Measurements from ENCODE around the gene SYNJ2BP. TPM values are rescaled to one million over a fixed set of nuclear protein-coding genes. Genes with fewer than 3 reads are reported as not detected.
"Not testable (repeated sequence)": the region's sequence is repeated elsewhere in the genome, so short reads cannot be mapped to it uniquely, and the experiment has no call there.

Gene SYNJ2BP
- total and polyA plus RNA-seq, 7 experiments from 2014 or later = 8.3 to 22.9 (median 16.3) TPM

GRCh38 chr14:70436867-70437266 is 20.0 kb upstream of the SYNJ2BP start:
- DNase-seq (no peak), ATAC-seq (no peak)
- no peaks in the 10 kb centered on the region for H3K27me3 ChIP-seq (ENCODE audit: control insufficient read depth in 2 of 2, insufficient read depth in 2 of 2, low read length in 2 of 2)
- H3K9me3 Mint-ChIP-seq = peaks cover 15 to 73% (median 40%) of the 10 kb centered on the region in 11 donors
- no peak overlapping the region for H3K4me3 Mint-ChIP-seq
- H3K4me1 ChIP-seq (ENCODE audit: control insufficient read depth in 2 of 2, insufficient read depth in 2 of 2, low read length in 2 of 2) = no peaks in the 10 kb centered on the region
- no peaks in the 10 kb centered on the region for H3K4me1 Mint-ChIP-seq
- POLR2A ChIA-PET = no interaction called here
- CTCF ChIA-PET = no interaction called here
- H3K27me3 Mint-ChIP-seq = peaks cover 0 to 40% (median 29%) of the 10 kb centered on the region in 5 donors
- H3K4me3 ChIP-seq (ENCODE audit: low read length) = no peak overlapping the region
- intact Hi-C loops (cut with micrococcal nuclease) = no loop called here
- H3K27ac ChIP-seq (ENCODE audit: low read depth, low read length) = no peak overlapping the region
- H3K36me3 ChIP-seq (ENCODE audit: control insufficient read depth in 2 of 3, insufficient read depth in 3 of 3, low read length in 3 of 3) = no peaks in the 10 kb centered on the region
- peaks cover 0 to 9% (median 0%) of the 10 kb centered on the region in 3 experiments for H3K9me3 ChIP-seq (ENCODE audit: control insufficient read depth in 2 of 3, low read length in 3 of 3)
- H3K36me3 Mint-ChIP-seq = peaks cover 0 to 30% (median 19%) of the 10 kb centered on the region in 5 donors
- H3K27ac Mint-ChIP-seq = no peak overlapping the region

GRCh38 chr14:70426555-70426954 is 9.7 kb upstream of the SYNJ2BP start:
- H3K27me3 Mint-ChIP-seq = peaks cover 0 to 29% (median 16%) of the 10 kb centered on the region in 5 donors
- H3K9me3 ChIP-seq (ENCODE audit: control insufficient read depth in 2 of 3, low read length in 3 of 3); DNase-seq; ATAC-seq; intact Hi-C loops (cut with micrococcal nuclease); H3K4me3 Mint-ChIP-seq; H3K27ac Mint-ChIP-seq; H3K4me1 ChIP-seq (ENCODE audit: control insufficient read depth in 2 of 2, insufficient read depth in 2 of 2, low read length in 2 of 2); CTCF ChIA-PET; H3K27ac ChIP-seq (ENCODE audit: low read depth, low read length); POLR2A ChIA-PET; H3K27me3 ChIP-seq (ENCODE audit: control insufficient read depth in 2 of 2, insufficient read depth in 2 of 2, low read length in 2 of 2); H3K4me3 ChIP-seq (ENCODE audit: low read length); H3K36me3 ChIP-seq (ENCODE audit: control insufficient read depth in 2 of 3, insufficient read depth in 3 of 3, low read length in 3 of 3); H3K4me1 Mint-ChIP-seq: not testable (repeated sequence)
- H3K9me3 Mint-ChIP-seq = peaks cover 3 to 38% (median 15%) of the 10 kb centered on the region in 11 donors
- H3K36me3 Mint-ChIP-seq = peaks cover 0 to 11% (median 6%) of the 10 kb centered on the region in 5 donors

GRCh38 chr14:70425354-70425753 is 8.5 kb upstream of the SYNJ2BP start:
- H3K27ac Mint-ChIP-seq = no peak overlapping the region
- peaks cover 0 to 11% (median 0%) of the 10 kb centered on the region in 5 donors for H3K36me3 Mint-ChIP-seq
- H3K4me3 ChIP-seq (ENCODE audit: low read length) = no peak overlapping the region
- H3K4me3 Mint-ChIP-seq = no peak overlapping the region
- ChIA-PET CTCF (no interaction called here), POLR2A (no interaction called here)
- intact Hi-C loops (cut with micrococcal nuclease) = no loop called here
- H3K9me3 ChIP-seq (ENCODE audit: control insufficient read depth in 2 of 3, low read length in 3 of 3) = no peaks in the 10 kb centered on the region
- no peaks in the 10 kb centered on the region for H3K36me3 ChIP-seq (ENCODE audit: control insufficient read depth in 2 of 3, insufficient read depth in 3 of 3, low read length in 3 of 3)
- no peaks in the 10 kb centered on the region for H3K4me1 Mint-ChIP-seq
- peaks cover 2 to 19% (median 11%) of the 10 kb centered on the region in 5 donors for H3K27me3 Mint-ChIP-seq
- H3K27me3 ChIP-seq (ENCODE audit: control insufficient read depth in 2 of 2, insufficient read depth in 2 of 2, low read length in 2 of 2) = no peaks in the 10 kb centered on the region
- no peaks in the 10 kb centered on the region for H3K4me1 ChIP-seq (ENCODE audit: control insufficient read depth in 2 of 2, insufficient read depth in 2 of 2, low read length in 2 of 2)
- H3K27ac ChIP-seq (ENCODE audit: low read depth, low read length) = no peak overlapping the region
- ATAC-seq (no peak), DNase-seq (no peak)
- H3K9me3 Mint-ChIP-seq = peaks cover 0 to 26% (median 5%) of the 10 kb centered on the region in 11 donors

- H3K9me3 Mint-ChIP-seq = peaks cover 0 to 7% (median 0%) of the 10 kb centered on the region in 11 donors
- no peak for DNase-seq
- H3K4me3 Mint-ChIP-seq = no peak overlapping the region
- Histone ChIP-seq H3K4me1 (ENCODE audit: control insufficient read depth in 2 of 2, insufficient read depth in 2 of 2, low read length in 2 of 2) (no peaks in the 10 kb centered on the region), H3K36me3 (ENCODE audit: control insufficient read depth in 2 of 3, insufficient read depth in 3 of 3, low read length in 3 of 3) (no peaks in the 10 kb centered on the region), H3K27me3 (ENCODE audit: control insufficient read depth in 2 of 2, insufficient read depth in 2 of 2, low read length in 2 of 2) (no peaks in the 10 kb centered on the region), H3K9me3 (ENCODE audit: control insufficient read depth in 2 of 3, low read length in 3 of 3) (no peaks in the 10 kb centered on the region), H3K4me3 (ENCODE audit: low read length) (no peak overlapping the region), H3K27ac (ENCODE audit: low read depth, low read length) (no peak overlapping the region)
- intact Hi-C loops (cut with micrococcal nuclease) = no loop called here
- peaks cover 2 to 9% (median 8%) of the 10 kb centered on the region in 5 donors for H3K27me3 Mint-ChIP-seq
- H3K4me1 Mint-ChIP-seq = no peaks in the 10 kb centered on the region
- CTCF ChIA-PET = no interaction called here
- H3K27ac Mint-ChIP-seq = no peak overlapping the region
- POLR2A ChIA-PET = no interaction called here
- no peaks in the 10 kb centered on the region for H3K36me3 Mint-ChIP-seq
- no peak for ATAC-seq
Observed at GRCh38 chr14:70422538-70422937, 5.6 kb upstream of the SYNJ2BP start.

GRCh38 chr14:70419270-70419931 is 2.5 kb upstream of the SYNJ2BP start:
- H3K27me3 Mint-ChIP-seq; H3K27ac ChIP-seq (ENCODE audit: low read depth, low read length); H3K4me1 ChIP-seq (ENCODE audit: control insufficient read depth in 2 of 2, insufficient read depth in 2 of 2, low read length in 2 of 2); ATAC-seq; H3K9me3 Mint-ChIP-seq; H3K4me3 ChIP-seq (ENCODE audit: low read length); H3K36me3 Mint-ChIP-seq; H3K9me3 ChIP-seq (ENCODE audit: control insufficient read depth in 2 of 3, low read length in 3 of 3); H3K27me3 ChIP-seq (ENCODE audit: control insufficient read depth in 2 of 2, insufficient read depth in 2 of 2, low read length in 2 of 2); DNase-seq; intact Hi-C loops (cut with micrococcal nuclease); H3K27ac Mint-ChIP-seq; CTCF ChIA-PET; H3K36me3 ChIP-seq (ENCODE audit: control insufficient read depth in 2 of 3, insufficient read depth in 3 of 3, low read length in 3 of 3): not testable (repeated sequence)
- Mint-ChIP-seq H3K4me1 (peaks cover 12 to 29% (median 27%) of the 10 kb centered on the region in 7 donors), H3K4me3 (peak overlapping the region in 2 of 10 donors; percentile 13 to 18)
- POLR2A ChIA-PET = interaction anchor here (0.7 kb wide), 1 partner anchor 681 kb away, joined by 3 read pairs; no protein-coding TSS in a partner anchor

GRCh38 chr14:70416338-70416724 is 559 bp downstream of the SYNJ2BP start:
- POLR2A ChIA-PET = no interaction called here
- H3K9me3 ChIP-seq (ENCODE audit: control insufficient read depth in 2 of 3, low read length in 3 of 3) = no peaks in the 10 kb centered on the region
- CTCF ChIA-PET = no interaction called here
- ATAC-seq (no peak), DNase-seq (no peak)
- H3K4me3 Mint-ChIP-seq = peak overlapping the region; percentile 87 to 98 (median 94)
- peaks cover 0 to 14% of the 10 kb centered on the region in 2 donors for H3K4me1 ChIP-seq (ENCODE audit: control insufficient read depth in 2 of 2, insufficient read depth in 2 of 2, low read length in 2 of 2)
- no peaks in the 10 kb centered on the region for H3K9me3 Mint-ChIP-seq
- H3K27ac Mint-ChIP-seq = peak overlapping the region; percentile 22 to 97 (median 92)
- intact Hi-C loops (cut with micrococcal nuclease) = no loop called here
- H3K27me3 ChIP-seq (ENCODE audit: control insufficient read depth in 2 of 2, insufficient read depth in 2 of 2, low read length in 2 of 2) = no peaks in the 10 kb centered on the region
- peak overlapping the region; percentile 78 for H3K4me3 ChIP-seq (ENCODE audit: low read length)
- H3K36me3 ChIP-seq (ENCODE audit: control insufficient read depth in 2 of 3, insufficient read depth in 3 of 3, low read length in 3 of 3) = peaks cover 0 to 3% (median 0%) of the 10 kb centered on the region in 3 experiments
- peaks cover 12 to 54% (median 50%) of the 10 kb centered on the region in 7 donors for H3K4me1 Mint-ChIP-seq
- peak overlapping the region; percentile 68 for H3K27ac ChIP-seq (ENCODE audit: low read depth, low read length)
- peaks cover 0 to 4% (median 0%) of the 10 kb centered on the region in 5 donors for H3K27me3 Mint-ChIP-seq
- H3K36me3 Mint-ChIP-seq = peaks cover 0 to 16% (median 7%) of the 10 kb centered on the region in 5 donors

GRCh38 chr14:70415788-70416187 is 1.1 kb downstream of the SYNJ2BP start:
- peaks cover 12 to 60% (median 54%) of the 10 kb centered on the region in 7 donors for H3K4me1 Mint-ChIP-seq
- no peaks in the 10 kb centered on the region for H3K9me3 Mint-ChIP-seq
- H3K36me3 Mint-ChIP-seq = peaks cover 0 to 16% (median 8%) of the 10 kb centered on the region in 5 donors
- Histone ChIP-seq H3K27ac (ENCODE audit: low read depth, low read length) (no peak overlapping the region), H3K27me3 (ENCODE audit: control insufficient read depth in 2 of 2, insufficient read depth in 2 of 2, low read length in 2 of 2) (no peaks in the 10 kb centered on the region), H3K36me3 (ENCODE audit: control insufficient read depth in 2 of 3, insufficient read depth in 3 of 3, low read length in 3 of 3) (peaks cover 0 to 3% (median 0%) of the 10 kb centered on the region in 3 experiments), H3K4me3 (ENCODE audit: low read length) (peak overlapping the region; percentile 40), H3K9me3 (ENCODE audit: control insufficient read depth in 2 of 3, low read length in 3 of 3) (no peaks in the 10 kb centered on the region), H3K4me1 (ENCODE audit: control insufficient read depth in 2 of 2, insufficient read depth in 2 of 2, low read length in 2 of 2) (peaks cover 0 to 14% of the 10 kb centered on the region in 2 donors)
- intact Hi-C loops (cut with micrococcal nuclease) = no loop called here
- ATAC-seq = no peak
- CTCF ChIA-PET = no interaction called here
- DNase-seq = no peak
- POLR2A ChIA-PET = interaction anchor here (0.6 to 0.8 kb wide), 2 partner anchors 15 to 57 kb away, joined by 4 to 6 read pairs; partner anchors contain the start of gene COX16
- H3K27me3 Mint-ChIP-seq = peaks cover 0 to 4% (median 0%) of the 10 kb centered on the region in 5 donors
- peak overlapping the region in 7 of 9 donors; percentile 1 to 93 (median 85) for H3K27ac Mint-ChIP-seq
- peak overlapping the region; percentile 69 to 97 (median 94) for H3K4me3 Mint-ChIP-seq
